GM18868 (cell line): ENCODE data around the gene SLC35E2B.
"Not testable (repeated sequence)": the region's sequence is repeated elsewhere in the genome, so short reads cannot be mapped to it uniquely, and the experiment has no call there.

ENCODE experiments used
- ATAC-seq: cut with Tn5 transposase; IDR thresholded peaks from one replicate; pipeline ENCODE4 v1.9.1; 2021; ENCODE audit warnings: mild to moderate bottlenecking, moderate library complexity; ENCODE audit not compliant: unreplicated experiment

Gene SLC35E2B

GRCh38 chr1:1677718-1678580, 14.6 kb downstream of the SLC35E2B start:
- peak; percentile 61 for ATAC-seq

- not testable (repeated sequence) for ATAC-seq
Measured at GRCh38 chr1:1676087-1676486, 16.5 kb downstream of the SLC35E2B start.

GRCh38 chr1:1675218-1675617, 17.4 kb downstream of the SLC35E2B start:
- not testable (repeated sequence) for ATAC-seq

- ATAC-seq: not testable (repeated sequence)
Measured at GRCh38 chr1:1674806-1675205, 17.8 kb downstream of the SLC35E2B start.

- no peak for ATAC-seq
Measured at GRCh38 chr1:1672181-1672965, 20.2 kb downstream of the SLC35E2B start.

- ATAC-seq: no peak
Measured at GRCh38 chr1:1671365-1672119, 21.1 kb downstream of the SLC35E2B start.

GRCh38 chr1:1670866-1671265, 21.7 kb downstream of the SLC35E2B start:
- no peak for ATAC-seq

GRCh38 chr1:1669468-1670440, 22.8 kb downstream of the SLC35E2B start:
- ATAC-seq: no peak

GRCh38 chr1:1666526-1666925, 26.1 kb downstream of the SLC35E2B start:
- ATAC-seq: no peak

- ATAC-seq: no peak
Measured at GRCh38 chr1:1665815-1666251, 26.8 kb downstream of the SLC35E2B start.

- ATAC-seq: no peak
Measured at GRCh38 chr1:1664941-1665814, 27.4 kb downstream of the SLC35E2B start.

GRCh38 chr1:1664318-1664717, 28.3 kb downstream of the SLC35E2B start:
- not testable (repeated sequence) for ATAC-seq

GRCh38 chr1:1662830-1663560, 29.6 kb downstream of the SLC35E2B start:
- not testable (repeated sequence) for ATAC-seq

- not testable (repeated sequence) for ATAC-seq
Measured at GRCh38 chr1:1662392-1662791, 30.2 kb downstream of the SLC35E2B start.

- ATAC-seq: peak; percentile 82
Measured at GRCh38 chr1:1658583-1659549, 33.7 kb downstream of the SLC35E2B start, which contains the start of gene CDK11B. Gene CDK11B (minus strand): TSS chr1:1659004. CDS start chr1:1657485, 1,519 bp downstream.

- not testable (repeated sequence) for ATAC-seq
Measured at GRCh38 chr1:1648265-1648664, 44.3 kb downstream of the SLC35E2B start.
